ENCODE results near the gene CASK.

CASK gene

DNA sequence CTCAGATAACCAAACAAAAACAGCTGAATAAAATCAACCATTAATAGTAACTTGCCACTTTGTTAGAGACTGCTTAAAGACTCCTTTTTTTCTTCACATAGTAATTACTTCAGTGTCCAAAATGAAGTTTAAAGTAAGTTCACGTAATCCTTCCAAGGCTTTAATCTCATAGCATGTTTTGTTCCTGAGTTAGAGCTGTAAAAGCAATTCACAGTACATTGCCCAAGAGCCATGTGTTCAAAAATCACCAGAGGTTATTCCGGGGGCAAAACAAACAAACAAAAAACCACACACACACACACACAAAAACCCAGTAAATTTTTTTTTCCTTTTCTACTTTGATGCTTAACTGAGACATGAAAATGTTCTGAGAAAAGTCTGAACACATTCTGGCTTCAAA is 193.3 kb downstream of the CASK start:
- DNase-seq (ENCODE audit: low read depth), result no peak
- no peak overlapping the region for H3K4me3 ChIP-seq (ENCODE audit: low read depth, low read length)
- TF ChIP-seq CTCF (IDR thresholded peaks at IDR 0.05; ENCODE audit: control insufficient read depth, extremely low read depth, insufficient read depth), result no peak

GRCh38 chrX:41728125-41728524 is 195.2 kb downstream of the CASK start:
- DNase-seq (ENCODE audit: low read depth), result no peak
- H3K4me3 ChIP-seq (ENCODE audit: low read depth, low read length), result no peak overlapping the region
- no peak for TF ChIP-seq CTCF (IDR thresholded peaks at IDR 0.05; ENCODE audit: control insufficient read depth, extremely low read depth, insufficient read depth)

DNA sequence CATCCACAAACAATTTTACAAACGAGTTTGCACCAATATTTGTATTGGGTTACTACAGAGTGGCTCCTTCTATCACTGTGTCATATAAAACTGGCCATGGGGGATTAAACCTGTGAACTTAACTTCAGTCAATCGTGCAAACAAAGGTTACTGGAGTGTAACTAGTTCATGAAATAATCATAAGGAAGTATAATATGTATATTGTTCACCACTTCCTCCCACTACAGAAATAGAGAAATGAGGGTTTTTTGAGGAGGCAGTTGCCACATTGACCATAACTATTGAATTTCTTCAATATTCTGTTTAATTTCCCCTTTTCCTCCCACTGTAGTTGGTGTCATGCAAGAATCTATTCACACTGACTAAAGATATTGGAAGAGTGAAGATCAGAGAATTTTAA is 199.5 kb downstream of the CASK start, which contains the start of gene GPR82:
Gene GPR82, plus strand, starts transcription at position 356 of the 400 bp plus-strand sequence. CDS start 2,846 bp downstream, outside the sequence.
- DNase-seq (ENCODE audit: low read depth), result no peak
- no peak for TF ChIP-seq CTCF (IDR thresholded peaks at IDR 0.05; ENCODE audit: control insufficient read depth, extremely low read depth, insufficient read depth)
- no peak within 1 kb of the TSS for H3K4me3 ChIP-seq (ENCODE audit: low read depth, low read length)

DNA sequence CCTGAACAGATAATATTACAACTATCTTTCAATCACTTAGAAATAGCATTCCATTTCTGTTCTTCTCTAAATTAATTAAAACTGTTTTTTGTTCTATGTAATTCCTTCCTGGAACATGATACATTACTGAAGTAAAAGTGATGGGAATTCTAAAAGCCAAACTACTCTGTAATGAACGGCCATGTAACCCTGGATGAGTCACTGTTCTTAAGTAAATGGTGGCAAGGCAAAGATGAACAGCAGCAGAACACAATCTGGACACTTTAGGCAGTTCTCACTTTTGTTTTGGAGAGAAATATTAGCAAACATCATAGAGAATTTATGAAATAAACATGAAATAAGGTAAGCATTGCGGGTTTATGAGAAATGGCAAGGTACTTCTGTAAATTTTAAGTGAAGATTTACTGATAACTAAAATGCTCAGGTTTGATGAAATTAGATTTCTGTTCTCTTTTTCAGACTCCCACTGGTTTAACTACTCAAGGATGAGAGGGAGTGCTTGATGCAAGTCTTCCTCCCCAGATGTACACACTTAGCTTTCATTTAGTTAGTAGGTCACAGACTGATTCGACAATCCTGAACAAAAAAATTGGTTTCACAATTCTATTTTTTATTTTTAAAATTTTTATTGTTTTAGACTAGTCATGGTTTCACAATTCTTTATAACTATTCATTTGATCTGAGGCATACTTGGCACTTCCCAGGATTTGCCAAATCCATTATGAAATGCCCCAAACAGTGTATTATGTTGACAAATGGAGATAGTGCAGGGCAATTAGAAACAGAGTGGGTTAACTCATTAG is 200.3 kb downstream of the CASK start:
- H3K4me3 ChIP-seq (ENCODE audit: low read depth, low read length), result no peak overlapping the region
- no peak for TF ChIP-seq CTCF (IDR thresholded peaks at IDR 0.05; ENCODE audit: control insufficient read depth, extremely low read depth, insufficient read depth)
- DNase-seq (ENCODE audit: low read depth), result no peak

GRCh38 chrX:41722214-41722613 is 201.1 kb downstream of the CASK start:
- no peak for DNase-seq (ENCODE audit: low read depth)
- H3K4me3 ChIP-seq (ENCODE audit: low read depth, low read length), result no peak overlapping the region
- TF ChIP-seq CTCF (IDR thresholded peaks at IDR 0.05; ENCODE audit: control insufficient read depth, extremely low read depth, insufficient read depth), result no peak

DNA sequence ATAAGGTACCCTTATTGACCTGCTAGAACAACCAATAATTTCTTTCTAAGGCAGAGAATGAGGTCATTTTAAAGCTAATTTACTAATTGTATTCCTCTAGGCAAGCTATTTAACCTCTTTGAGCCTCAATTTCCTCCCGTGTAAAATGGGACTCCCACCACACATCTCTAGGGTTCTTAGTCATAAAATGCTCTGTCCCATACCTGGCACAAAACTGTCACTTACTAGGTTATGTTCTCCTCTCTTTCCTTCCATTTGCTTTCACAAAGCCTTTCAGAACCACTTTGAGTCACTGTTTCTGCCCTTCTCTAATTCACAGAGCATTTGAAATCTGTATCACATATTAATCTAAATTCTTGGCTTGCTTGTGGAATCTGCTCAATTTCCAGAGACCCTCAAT is 201.8 kb downstream of the CASK start:
- no peak overlapping the region for H3K4me3 ChIP-seq (ENCODE audit: low read depth, low read length)
- no peak for TF ChIP-seq CTCF (IDR thresholded peaks at IDR 0.05; ENCODE audit: control insufficient read depth, extremely low read depth, insufficient read depth)
- no peak for DNase-seq (ENCODE audit: low read depth)
